ENCODE data around the gene PDE4D. TPM values are rescaled to one million over a fixed set of nuclear protein-coding genes. Genes with fewer than 3 reads are reported as not detected.

Gene PDE4D
- total RNA-seq, 2 experiments from 2014 or later = 164 to 175 TPM

- no peaks in the 10 kb centered on the region for H3K4me1 ChIP-seq (ENCODE audit: insufficient read depth, low read length)
- Mint-ChIP-seq H3K36me3 (ENCODE audit: low read depth) (no peaks in the 10 kb centered on the region), H3K9me3 (no peaks in the 10 kb centered on the region), H3K4me1 (ENCODE audit: low read depth) (no peaks in the 10 kb centered on the region), H3K4me3 (no peak overlapping the region), H3K27me3 (peaks cover 4% of the 10 kb centered on the region), H3K27ac (no peak overlapping the region)
- H3K27ac ChIP-seq (ENCODE audit: low read depth in 1 of 2, low read length in 2 of 2) = no peak overlapping the region
- H3K27me3 ChIP-seq (ENCODE audit: control insufficient read depth in 1 of 2, insufficient read depth in 2 of 2, low read length in 2 of 2) = no peaks in the 10 kb centered on the region
- ATAC-seq (ENCODE audit: poor library complexity) = no peak
- no peak for DNase-seq
- no peak for TF ChIP-seq CTCF (IDR thresholded peaks at IDR 0.05)
- CTCF ChIA-PET = interaction anchor here (1.0 kb wide), 2 partner anchors 10 to 90 kb away, joined by 3 read pairs; no protein-coding TSS in a partner anchor
- POLR2A ChIA-PET = no interaction called here
- intact Hi-C loops (cut with DNase I, micrococcal nuclease) = no loop called here
- H3K9me3 ChIP-seq (ENCODE audit: control insufficient read depth in 1 of 2, insufficient read depth in 1 of 2, low read length in 2 of 2) = no peaks in the 10 kb centered on the region
- H3K4me3 ChIP-seq (ENCODE audit: low read length) = no peak overlapping the region
- no peaks in the 10 kb centered on the region for H3K36me3 ChIP-seq (ENCODE audit: insufficient read depth, low read length)
These were observed 629.5 kb downstream of the PDE4D start for GRCh38 chr5:59264013-59264412.

GRCh38 chr5:59261969-59262368 is 631.6 kb downstream of the PDE4D start:
- intact Hi-C loops (cut with DNase I, micrococcal nuclease) = no loop called here
- Histone ChIP-seq H3K9me3 (ENCODE audit: control insufficient read depth in 1 of 2, insufficient read depth in 1 of 2, low read length in 2 of 2) (no peaks in the 10 kb centered on the region), H3K36me3 (ENCODE audit: insufficient read depth, low read length) (no peaks in the 10 kb centered on the region), H3K27me3 (ENCODE audit: control insufficient read depth in 1 of 2, insufficient read depth in 2 of 2, low read length in 2 of 2) (no peaks in the 10 kb centered on the region), H3K27ac (ENCODE audit: low read depth in 1 of 2, low read length in 2 of 2) (no peak overlapping the region), H3K4me3 (ENCODE audit: low read length) (no peak overlapping the region), H3K4me1 (ENCODE audit: insufficient read depth, low read length) (no peaks in the 10 kb centered on the region)
- no peak overlapping the region for H3K27ac Mint-ChIP-seq
- DNase-seq = no peak
- ATAC-seq (ENCODE audit: poor library complexity) = no peak
- no peak for TF ChIP-seq CTCF (IDR thresholded peaks at IDR 0.05)
- POLR2A ChIA-PET = no interaction called here
- H3K9me3 Mint-ChIP-seq = no peaks in the 10 kb centered on the region
- peaks cover 4% of the 10 kb centered on the region for H3K27me3 Mint-ChIP-seq
- no peak overlapping the region for H3K4me3 Mint-ChIP-seq
- no peaks in the 10 kb centered on the region for H3K36me3 Mint-ChIP-seq (ENCODE audit: low read depth)
- H3K4me1 Mint-ChIP-seq (ENCODE audit: low read depth) = no peaks in the 10 kb centered on the region
- CTCF ChIA-PET = interaction anchor here (1.1 kb wide), 1 partner anchor 9 kb away, joined by 3 read pairs; no protein-coding TSS in a partner anchor

- no peak for TF ChIP-seq CTCF (IDR thresholded peaks at IDR 0.05)
- intact Hi-C loops (cut with DNase I, micrococcal nuclease) = no loop called here
- Histone ChIP-seq H3K27me3 (ENCODE audit: control insufficient read depth in 1 of 2, insufficient read depth in 2 of 2, low read length in 2 of 2) (no peaks in the 10 kb centered on the region), H3K27ac (ENCODE audit: low read depth in 1 of 2, low read length in 2 of 2) (no peak overlapping the region), H3K9me3 (ENCODE audit: control insufficient read depth in 1 of 2, insufficient read depth in 1 of 2, low read length in 2 of 2) (no peaks in the 10 kb centered on the region), H3K4me3 (ENCODE audit: low read length) (no peak overlapping the region), H3K4me1 (ENCODE audit: insufficient read depth, low read length) (no peaks in the 10 kb centered on the region), H3K36me3 (ENCODE audit: insufficient read depth, low read length) (no peaks in the 10 kb centered on the region)
- POLR2A ChIA-PET = no interaction called here
- H3K27ac Mint-ChIP-seq = no peak overlapping the region
- no peaks in the 10 kb centered on the region for H3K9me3 Mint-ChIP-seq
- DNase-seq = no peak
- H3K4me3 Mint-ChIP-seq = no peak overlapping the region
- no peaks in the 10 kb centered on the region for H3K36me3 Mint-ChIP-seq (ENCODE audit: low read depth)
- ATAC-seq (ENCODE audit: poor library complexity) = no peak
- CTCF ChIA-PET = interaction anchor here (1.1 kb wide), 1 partner anchor 10 kb away, joined by 3 read pairs; no protein-coding TSS in a partner anchor
- peaks cover 4% of the 10 kb centered on the region for H3K27me3 Mint-ChIP-seq
- H3K4me1 Mint-ChIP-seq (ENCODE audit: low read depth) = no peaks in the 10 kb centered on the region
These were observed 632.6 kb downstream of the PDE4D start for GRCh38 chr5:59260973-59261372.
